Measurements from ENCODE around the gene LEAP2.

DNA sequence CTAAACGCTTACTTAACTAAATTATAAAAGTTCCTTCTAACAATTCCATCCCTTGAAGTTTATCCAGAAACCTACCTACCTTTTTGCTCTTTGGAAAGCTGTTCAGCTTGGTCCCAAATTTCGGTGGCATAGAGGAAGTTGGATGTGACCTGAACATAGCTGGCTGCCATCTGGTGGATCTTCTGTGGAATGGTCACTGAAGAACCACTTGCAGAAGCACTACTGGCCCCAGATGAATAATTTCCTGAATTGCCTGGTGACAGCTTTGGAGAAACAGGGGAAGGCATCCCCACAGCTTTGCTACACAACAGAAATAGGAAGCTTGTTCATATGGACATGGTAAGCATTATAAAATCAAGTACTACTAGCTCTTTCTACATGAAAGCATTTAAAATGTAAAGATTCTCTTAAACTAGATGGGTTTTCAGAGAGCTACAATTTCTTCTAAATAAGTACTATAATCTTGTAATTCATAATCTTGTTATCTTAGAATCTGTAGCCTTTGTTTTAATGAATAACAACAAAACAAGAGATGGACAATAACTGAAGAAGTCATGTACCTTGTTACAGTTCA is 9.9 kb downstream of the LEAP2 start:
- TF ChIP-seq, protein P1, sequence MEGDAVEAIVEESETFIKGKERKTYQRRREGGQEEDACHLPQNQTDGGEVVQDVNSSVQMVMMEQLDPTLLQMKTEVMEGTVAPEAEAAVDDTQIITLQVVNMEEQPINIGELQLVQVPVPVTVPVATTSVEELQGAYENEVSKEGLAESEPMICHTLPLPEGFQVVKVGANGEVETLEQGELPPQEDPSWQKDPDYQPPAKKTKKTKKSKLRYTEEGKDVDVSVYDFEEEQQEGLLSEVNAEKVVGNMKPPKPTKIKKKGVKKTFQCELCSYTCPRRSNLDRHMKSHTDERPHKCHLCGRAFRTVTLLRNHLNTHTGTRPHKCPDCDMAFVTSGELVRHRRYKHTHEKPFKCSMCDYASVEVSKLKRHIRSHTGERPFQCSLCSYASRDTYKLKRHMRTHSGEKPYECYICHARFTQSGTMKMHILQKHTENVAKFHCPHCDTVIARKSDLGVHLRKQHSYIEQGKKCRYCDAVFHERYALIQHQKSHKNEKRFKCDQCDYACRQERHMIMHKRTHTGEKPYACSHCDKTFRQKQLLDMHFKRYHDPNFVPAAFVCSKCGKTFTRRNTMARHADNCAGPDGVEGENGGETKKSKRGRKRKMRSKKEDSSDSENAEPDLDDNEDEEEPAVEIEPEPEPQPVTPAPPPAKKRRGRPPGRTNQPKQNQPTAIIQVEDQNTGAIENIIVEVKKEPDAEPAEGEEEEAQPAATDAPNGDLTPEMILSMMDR (conservative IDR thresholded peaks at IDR 0.05 in 1 of 2, IDR thresholded peaks at IDR 0.05 in 1 of 2; ENCODE audit: low read depth in 1 of 2, low read length in 2 of 2) = peak; percentile 65 to 74
- no peak for TF ChIP-seq EZH2 (IDR thresholded peaks at IDR 0.05; ENCODE audit: low read length, missing control alignments)
